ENCODE results near the gene SH3YL1. TPM values are rescaled to one million over a fixed set of nuclear protein-coding genes. Genes with fewer than 3 reads are reported as not detected.

Gene SH3YL1
- polyA plus RNA-seq, 4 donors: 75.5 to 133 (median 107) TPM

GRCh38 chr2:249538-250042, 14.2 kb downstream of the SH3YL1 start:
- H3K36me3 ChIP-seq (ENCODE audit: control insufficient read depth in 3 of 3, insufficient read depth in 2 of 3, low read depth in 1 of 3, low read length in 3 of 3): peaks cover 2 to 26% (median 11%) of the 10 kb centered on the region in 3 donors
- no peak overlapping the region for H3K4me3 ChIP-seq (ENCODE audit: low read depth in 1 of 3, low read length in 3 of 3)
- no peaks in the 10 kb centered on the region for H3K4me1 ChIP-seq (ENCODE audit: control insufficient read depth in 3 of 3, insufficient read depth in 2 of 3, low read depth in 1 of 3, low read length in 2 of 3)
- no peaks in the 10 kb centered on the region for H3K9me3 ChIP-seq (ENCODE audit: control insufficient read depth in 2 of 2, insufficient read depth in 1 of 2, low read depth in 1 of 2, low read length in 1 of 2)
- DNase-seq: no peak
- no peak for FAIRE-seq
- WGBS, 3 donors: 87 to 92% (median 91%) methylated on average over 15 of the region's 15 CpGs
- no peak overlapping the region for H3K27ac ChIP-seq (ENCODE audit: low read depth in 1 of 3, low read length in 2 of 3)
- no peaks in the 10 kb centered on the region for H3K27me3 ChIP-seq (ENCODE audit: control insufficient read depth in 3 of 3, insufficient read depth in 3 of 3, low read length in 3 of 3)

- no peak for FAIRE-seq
- WGBS, 3 donors: 85 to 90% (median 89%) methylated on average over 2 of the region's 2 CpGs
Observed at GRCh38 chr2:248724-249123, 15.1 kb downstream of the SH3YL1 start.

GRCh38 chr2:246489-247144, 17.2 kb downstream of the SH3YL1 start:
- Histone ChIP-seq H3K4me3 (ENCODE audit: low read depth in 1 of 3, low read length in 3 of 3) (no peak overlapping the region), H3K9me3 (ENCODE audit: control insufficient read depth in 2 of 2, insufficient read depth in 1 of 2, low read depth in 1 of 2, low read length in 1 of 2) (no peaks in the 10 kb centered on the region), H3K27me3 (ENCODE audit: control insufficient read depth in 3 of 3, insufficient read depth in 3 of 3, low read length in 3 of 3) (no peaks in the 10 kb centered on the region), H3K27ac (ENCODE audit: low read depth in 1 of 3, low read length in 2 of 3) (no peak overlapping the region), H3K4me1 (ENCODE audit: control insufficient read depth in 3 of 3, insufficient read depth in 2 of 3, low read depth in 1 of 3, low read length in 2 of 3) (no peaks in the 10 kb centered on the region), H3K36me3 (ENCODE audit: control insufficient read depth in 3 of 3, insufficient read depth in 2 of 3, low read depth in 1 of 3, low read length in 3 of 3) (peaks cover 5 to 27% (median 17%) of the 10 kb centered on the region in 3 donors)
- DNase-seq: peak; percentile 65
- no peak for FAIRE-seq
- WGBS, 3 donors: 61 to 65% (median 62%) methylated on average over 6 of the region's 6 CpGs

More at GRCh38 chr2:248724-249123, 15.1 kb downstream of the SH3YL1 start:
- Histone ChIP-seq H3K27ac (ENCODE audit: low read depth in 1 of 3, low read length in 2 of 3) (peak overlapping the region in 1 of 3 donors; percentile 34), H3K4me1 (ENCODE audit: control insufficient read depth in 3 of 3, insufficient read depth in 2 of 3, low read depth in 1 of 3, low read length in 2 of 3) (no peaks in the 10 kb centered on the region), H3K4me3 (ENCODE audit: low read depth in 1 of 3, low read length in 3 of 3) (no peak overlapping the region), H3K36me3 (ENCODE audit: control insufficient read depth in 3 of 3, insufficient read depth in 2 of 3, low read depth in 1 of 3, low read length in 3 of 3) (peaks cover 2 to 31% (median 14%) of the 10 kb centered on the region in 3 donors), H3K9me3 (ENCODE audit: control insufficient read depth in 2 of 2, insufficient read depth in 1 of 2, low read depth in 1 of 2, low read length in 1 of 2) (no peaks in the 10 kb centered on the region), H3K27me3 (ENCODE audit: control insufficient read depth in 3 of 3, insufficient read depth in 3 of 3, low read length in 3 of 3) (no peaks in the 10 kb centered on the region)
- DNase-seq: no peak

DNA sequence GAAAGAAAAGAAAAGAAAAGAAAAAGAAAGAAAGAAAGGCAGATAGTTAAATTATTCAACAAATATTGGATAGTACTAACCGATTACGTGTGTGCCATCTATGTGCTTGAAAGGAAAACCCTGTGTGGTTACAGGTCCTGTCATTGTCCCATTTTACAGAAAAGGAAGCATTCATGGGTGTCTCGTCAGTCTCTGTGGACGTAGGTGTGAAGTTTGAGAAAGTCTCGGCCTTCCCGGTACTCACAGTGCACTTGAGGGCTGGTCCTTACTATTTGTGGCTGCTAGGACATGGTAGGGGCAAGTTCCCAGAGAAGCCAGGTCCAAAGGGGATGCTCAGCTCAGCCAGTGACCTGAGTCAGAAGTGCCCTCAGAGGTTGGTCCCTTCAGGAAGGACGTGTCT, 19.3 kb downstream of the SH3YL1 start:
- Histone ChIP-seq H3K27me3 (ENCODE audit: control insufficient read depth in 3 of 3, insufficient read depth in 3 of 3, low read length in 3 of 3) (no peaks in the 10 kb centered on the region), H3K4me1 (ENCODE audit: control insufficient read depth in 3 of 3, insufficient read depth in 2 of 3, low read depth in 1 of 3, low read length in 2 of 3) (no peaks in the 10 kb centered on the region), H3K9me3 (ENCODE audit: control insufficient read depth in 2 of 2, insufficient read depth in 1 of 2, low read depth in 1 of 2, low read length in 1 of 2) (no peaks in the 10 kb centered on the region), H3K4me3 (ENCODE audit: low read depth in 1 of 3, low read length in 3 of 3) (no peak overlapping the region), H3K27ac (ENCODE audit: low read depth in 1 of 3, low read length in 2 of 3) (no peak overlapping the region), H3K36me3 (ENCODE audit: control insufficient read depth in 3 of 3, insufficient read depth in 2 of 3, low read depth in 1 of 3, low read length in 3 of 3) (peaks cover 9 to 27% (median 14%) of the 10 kb centered on the region in 3 donors)
- FAIRE-seq (no peak), DNase-seq (no peak)
- WGBS, 3 donors: 93 to 97% (median 93%) methylated on average over 7 of the region's 7 CpGs

GRCh38 chr2:238869-239268, 25.0 kb downstream of the SH3YL1 start:
- WGBS, 3 donors: 80 to 88% (median 85%) methylated on average over 5 of the region's 5 CpGs

GRCh38 chr2:238431-238830, 25.4 kb downstream of the SH3YL1 start:
- H3K27ac ChIP-seq (ENCODE audit: low read depth in 1 of 3, low read length in 2 of 3): no peak overlapping the region
- H3K4me1 ChIP-seq (ENCODE audit: control insufficient read depth in 3 of 3, insufficient read depth in 2 of 3, low read depth in 1 of 3, low read length in 2 of 3): no peaks in the 10 kb centered on the region
- no peaks in the 10 kb centered on the region for H3K9me3 ChIP-seq (ENCODE audit: control insufficient read depth in 2 of 2, insufficient read depth in 1 of 2, low read depth in 1 of 2, low read length in 1 of 2)
- DNase-seq (no peak), FAIRE-seq (no peak)
- no peak overlapping the region for H3K4me3 ChIP-seq (ENCODE audit: low read depth in 1 of 3, low read length in 3 of 3)
- WGBS, 3 donors: 62 to 76% (median 73%) methylated on average over 3 of the region's 3 CpGs
- no peaks in the 10 kb centered on the region for H3K27me3 ChIP-seq (ENCODE audit: control insufficient read depth in 3 of 3, insufficient read depth in 3 of 3, low read length in 3 of 3)
- H3K36me3 ChIP-seq (ENCODE audit: control insufficient read depth in 3 of 3, insufficient read depth in 2 of 3, low read depth in 1 of 3, low read length in 3 of 3): peaks cover 5 to 18% (median 5%) of the 10 kb centered on the region in 3 donors

More at GRCh38 chr2:238869-239268, 25.0 kb downstream of the SH3YL1 start:
- no peaks in the 10 kb centered on the region for H3K4me1 ChIP-seq (ENCODE audit: control insufficient read depth in 3 of 3, insufficient read depth in 2 of 3, low read depth in 1 of 3, low read length in 2 of 3)
- H3K9me3 ChIP-seq (ENCODE audit: control insufficient read depth in 2 of 2, insufficient read depth in 1 of 2, low read depth in 1 of 2, low read length in 1 of 2): no peaks in the 10 kb centered on the region
- DNase-seq: no peak
- no peak overlapping the region for H3K27ac ChIP-seq (ENCODE audit: low read depth in 1 of 3, low read length in 2 of 3)
- H3K36me3 ChIP-seq (ENCODE audit: control insufficient read depth in 3 of 3, insufficient read depth in 2 of 3, low read depth in 1 of 3, low read length in 3 of 3): peaks cover 7 to 19% (median 8%) of the 10 kb centered on the region in 3 donors
- no peaks in the 10 kb centered on the region for H3K27me3 ChIP-seq (ENCODE audit: control insufficient read depth in 3 of 3, insufficient read depth in 3 of 3, low read length in 3 of 3)
- no peak overlapping the region for H3K4me3 ChIP-seq (ENCODE audit: low read depth in 1 of 3, low read length in 3 of 3)
- no peak for FAIRE-seq

- Histone ChIP-seq H3K27ac (ENCODE audit: low read depth in 1 of 3, low read length in 2 of 3) (peak overlapping the region in 1 of 3 donors; percentile 41), H3K36me3 (ENCODE audit: control insufficient read depth in 3 of 3, insufficient read depth in 2 of 3, low read depth in 1 of 3, low read length in 3 of 3) (peaks cover 4 to 20% (median 4%) of the 10 kb centered on the region in 3 donors), H3K27me3 (ENCODE audit: control insufficient read depth in 3 of 3, insufficient read depth in 3 of 3, low read length in 3 of 3) (no peaks in the 10 kb centered on the region), H3K4me1 (ENCODE audit: control insufficient read depth in 3 of 3, insufficient read depth in 2 of 3, low read depth in 1 of 3, low read length in 2 of 3) (no peaks in the 10 kb centered on the region), H3K9me3 (ENCODE audit: control insufficient read depth in 2 of 2, insufficient read depth in 1 of 2, low read depth in 1 of 2, low read length in 1 of 2) (no peaks in the 10 kb centered on the region), H3K4me3 (ENCODE audit: low read depth in 1 of 3, low read length in 3 of 3) (no peak overlapping the region)
- no peak for DNase-seq
- no peak for FAIRE-seq
- WGBS, 3 donors: 63 to 88% (median 87%) methylated on average over 6 of the region's 6 CpGs
Observed at GRCh38 chr2:237878-238277, 26.0 kb downstream of the SH3YL1 start.

GRCh38 chr2:236993-237539, 26.8 kb downstream of the SH3YL1 start:
- no peak for FAIRE-seq
- H3K9me3 ChIP-seq (ENCODE audit: control insufficient read depth in 2 of 2, insufficient read depth in 1 of 2, low read depth in 1 of 2, low read length in 1 of 2): no peaks in the 10 kb centered on the region
- no peaks in the 10 kb centered on the region for H3K27me3 ChIP-seq (ENCODE audit: control insufficient read depth in 3 of 3, insufficient read depth in 3 of 3, low read length in 3 of 3)
- H3K4me3 ChIP-seq (ENCODE audit: low read depth in 1 of 3, low read length in 3 of 3): no peak overlapping the region
- H3K36me3 ChIP-seq (ENCODE audit: control insufficient read depth in 3 of 3, insufficient read depth in 2 of 3, low read depth in 1 of 3, low read length in 3 of 3): peaks cover 4 to 20% (median 4%) of the 10 kb centered on the region in 3 donors
- no peak overlapping the region for H3K27ac ChIP-seq (ENCODE audit: low read depth in 1 of 3, low read length in 2 of 3)
- WGBS, 3 donors: 88 to 95% (median 91%) methylated on average over 6 of the region's 6 CpGs
- DNase-seq: no peak
- H3K4me1 ChIP-seq (ENCODE audit: control insufficient read depth in 3 of 3, insufficient read depth in 2 of 3, low read depth in 1 of 3, low read length in 2 of 3): no peaks in the 10 kb centered on the region
